MM.1S (cell line): ENCODE data around the gene KIRREL1.

Source experiments
- DNase-seq: peaks from one replicate; pipeline ENCODE4 v3.0.0-alpha.2; 2015
- H2AFZ ChIP-seq: fragments of 300-600 bp; sonication (generic); 2 replicates; pipeline ENCODE4 v1.6.0; 2016; ENCODE audit warnings: antibody characterized with exemption, low read length
- H3F3A ChIP-seq: fragments of 300-600 bp; sonication (generic); 2 replicates; pipeline ENCODE4 v1.6.1; 2016; ENCODE audit warnings: mild to moderate bottlenecking, antibody characterized with exemption, low read length, moderate library complexity, mixed read lengths; ENCODE audit not compliant: insufficient read depth
- H3K27ac ChIP-seq: fragments of 300-600 bp; sonication (generic); 2 replicates; pipeline ENCODE4 v1.5.1; 2016; ENCODE audit warnings: mild to moderate bottlenecking, low read length
- H3K27me3 ChIP-seq: fragments of 300-600 bp; sonication (generic); replicated peaks from 2 replicates; pipeline ENCODE4 v1.6.0; 2016; ENCODE audit warnings: low read length; ENCODE audit not compliant: insufficient read depth
- H3K36me3 ChIP-seq: fragments of 300-600 bp; sonication (generic); replicated peaks from 2 replicates; pipeline ENCODE4 v1.6.1; 2016; ENCODE audit warnings: mild to moderate bottlenecking, low read length, mixed read lengths; ENCODE audit not compliant: insufficient read depth
- H3K4me1 ChIP-seq: fragments of 300-600 bp; sonication (generic); 2 replicates; pipeline ENCODE4 v1.6.1; 2016; ENCODE audit warnings: low read length, mixed read lengths
- H3K4me2 ChIP-seq: fragments of 300-600 bp; sonication (generic); 2 replicates; pipeline ENCODE4 v1.6.0; 2016; ENCODE audit warnings: low read depth, low read length
- H3K4me3 ChIP-seq: fragments of 300-600 bp; sonication (generic); 2 replicates; pipeline ENCODE4 v1.5.1; 2016; ENCODE audit warnings: low read length, mixed read lengths
- H3K79me2 ChIP-seq: fragments of 300-600 bp; sonication (generic); 2 replicates; pipeline ENCODE4 v1.6.1; 2016; ENCODE audit warnings: mixed run types, low read length, mixed read lengths
- H3K9ac ChIP-seq: fragments of 300-600 bp; sonication (generic); 2 replicates; pipeline ENCODE4 v1.6.1; 2016; ENCODE audit warnings: low read length, mixed read lengths
- H3K9me2 ChIP-seq: fragments of 300-600 bp; sonication (generic); replicated peaks from 2 replicates; pipeline ENCODE4 v1.6.1; 2016; ENCODE audit warnings: mild to moderate bottlenecking, low read length, mixed read lengths; ENCODE audit not compliant: insufficient read depth
- H3K9me3 ChIP-seq: fragments of 300-600 bp; sonication (generic); replicated peaks from 2 replicates; pipeline ENCODE4 v1.6.1; 2016; ENCODE audit warnings: mild to moderate bottlenecking, low read length, mixed read lengths; ENCODE audit not compliant: insufficient read depth
- H4K20me1 ChIP-seq: fragments of 300-600 bp; sonication (generic); 2 replicates; pipeline ENCODE4 v1.6.1; 2016; ENCODE audit warnings: mild to moderate bottlenecking, low read length, moderate library complexity, mixed read lengths; ENCODE audit not compliant: insufficient read depth
- EZH2 ChIP-seq: fragments of 300-600 bp; sonication (generic); optimal IDR thresholded peaks from 2 replicates; pipeline ENCODE3; 2017; ENCODE audit warnings: low read depth, mild to moderate bottlenecking, antibody characterized with exemption, low read length, mixed read lengths
- EZH2phosphoT487 ChIP-seq: fragments of 300-600 bp; sonication (generic); IDR thresholded peaks from 2 replicates; pipeline ENCODE4 v1.6.1; 2018; ENCODE audit warnings: antibody characterized with exemption, low read length
- TF ChIP-seq, protein P1 (sequence below): fragments of 300-600 bp; sonication (generic); IDR thresholded peaks from 2 replicates; pipeline ENCODE4 v1.5.1; 2016; ENCODE audit warnings: antibody characterized with exemption, low read length, mixed read lengths

Gene KIRREL1

DNA sequence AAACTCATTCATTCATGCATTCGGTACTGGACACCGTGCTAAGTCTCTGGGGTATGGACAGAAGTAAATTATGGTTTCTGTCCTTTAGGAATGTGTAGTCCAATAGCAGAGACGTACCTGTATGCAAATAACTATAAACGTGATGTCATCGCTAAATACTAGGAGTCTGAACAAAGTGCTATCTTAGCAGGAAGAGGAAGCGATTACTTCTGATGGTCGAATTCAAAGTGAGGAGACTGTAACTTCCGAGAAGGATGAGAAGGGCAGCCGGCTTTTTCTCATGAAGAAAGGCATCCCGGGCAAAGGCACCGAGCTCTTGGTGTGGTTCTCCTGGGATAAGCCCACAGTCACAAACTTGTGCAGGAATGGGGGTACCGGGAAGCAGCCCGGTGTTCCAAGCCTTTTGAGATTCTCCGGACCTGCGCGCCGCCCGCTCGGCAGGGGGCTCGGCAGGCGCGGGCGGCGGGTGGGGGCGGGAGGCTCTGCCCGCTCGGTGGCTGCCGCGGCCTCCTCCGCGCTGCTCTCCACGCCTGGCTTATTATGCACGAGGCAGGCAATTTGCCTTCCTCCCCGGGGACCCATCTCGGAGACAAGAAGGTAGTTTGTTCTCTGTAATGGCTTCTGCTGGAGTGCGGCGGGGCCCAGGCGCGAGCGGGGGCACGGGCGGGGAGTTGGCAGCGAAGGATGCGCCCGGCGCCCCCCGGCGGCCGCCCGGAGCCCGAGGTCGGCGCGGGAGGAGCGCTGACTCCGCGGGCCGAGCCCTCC lies 119.7 kb downstream of the KIRREL1 start:
- H3K4me3 ChIP-seq: peak overlapping the region; percentile 43
- DNase-seq: peak; percentile 51
- no peaks in the 10 kb centered on the region for H3F3A ChIP-seq
- no peak overlapping the region for H3K9ac ChIP-seq
- no peaks in the 10 kb centered on the region for H3K9me2 ChIP-seq
- no peaks in the 10 kb centered on the region for H3K4me1 ChIP-seq
- no peaks in the 10 kb centered on the region for H3K9me3 ChIP-seq
- H4K20me1 ChIP-seq: no peaks in the 10 kb centered on the region
- H3K4me2 ChIP-seq: peak overlapping the region; percentile 58
- H3K27me3 ChIP-seq: peaks cover 33% of the 10 kb centered on the region
- no peak overlapping the region for H3K27ac ChIP-seq
- peak overlapping the region; percentile 15; the same call in 1 of the 2 replicates for H2AFZ ChIP-seq
- H3K36me3 ChIP-seq: no peaks in the 10 kb centered on the region
- H3K79me2 ChIP-seq: no peaks in the 10 kb centered on the region
- TF ChIP-seq EZH2phosphoT487: no peak
- TF ChIP-seq, protein P1, sequence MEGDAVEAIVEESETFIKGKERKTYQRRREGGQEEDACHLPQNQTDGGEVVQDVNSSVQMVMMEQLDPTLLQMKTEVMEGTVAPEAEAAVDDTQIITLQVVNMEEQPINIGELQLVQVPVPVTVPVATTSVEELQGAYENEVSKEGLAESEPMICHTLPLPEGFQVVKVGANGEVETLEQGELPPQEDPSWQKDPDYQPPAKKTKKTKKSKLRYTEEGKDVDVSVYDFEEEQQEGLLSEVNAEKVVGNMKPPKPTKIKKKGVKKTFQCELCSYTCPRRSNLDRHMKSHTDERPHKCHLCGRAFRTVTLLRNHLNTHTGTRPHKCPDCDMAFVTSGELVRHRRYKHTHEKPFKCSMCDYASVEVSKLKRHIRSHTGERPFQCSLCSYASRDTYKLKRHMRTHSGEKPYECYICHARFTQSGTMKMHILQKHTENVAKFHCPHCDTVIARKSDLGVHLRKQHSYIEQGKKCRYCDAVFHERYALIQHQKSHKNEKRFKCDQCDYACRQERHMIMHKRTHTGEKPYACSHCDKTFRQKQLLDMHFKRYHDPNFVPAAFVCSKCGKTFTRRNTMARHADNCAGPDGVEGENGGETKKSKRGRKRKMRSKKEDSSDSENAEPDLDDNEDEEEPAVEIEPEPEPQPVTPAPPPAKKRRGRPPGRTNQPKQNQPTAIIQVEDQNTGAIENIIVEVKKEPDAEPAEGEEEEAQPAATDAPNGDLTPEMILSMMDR: peak; percentile 62

DNA sequence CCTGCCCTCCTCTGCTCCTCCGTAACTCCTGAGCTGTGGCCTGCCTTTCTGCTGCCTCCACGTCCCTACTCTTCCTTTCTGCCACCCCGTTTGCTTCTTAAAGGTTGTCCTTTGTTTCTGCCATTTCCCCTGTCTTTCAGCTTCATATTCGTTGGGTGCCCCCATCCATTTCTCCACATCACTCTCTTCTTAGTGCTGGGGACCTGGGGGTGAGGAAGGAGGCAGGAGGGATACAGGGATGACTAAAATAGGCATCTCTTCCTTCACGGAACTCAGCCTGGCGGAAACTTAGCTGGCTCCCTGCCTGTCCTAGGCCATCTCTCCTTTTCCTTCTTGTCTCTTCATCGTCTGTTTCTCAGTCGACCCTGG lies 120.3 kb downstream of the KIRREL1 start:
- H3K79me2 ChIP-seq: no peaks in the 10 kb centered on the region
- no peak overlapping the region for H3K9ac ChIP-seq
- H3K27ac ChIP-seq: no peak overlapping the region
- no peaks in the 10 kb centered on the region for H3K36me3 ChIP-seq
- no peaks in the 10 kb centered on the region for H3K4me1 ChIP-seq
- no peak for DNase-seq
- TF ChIP-seq, protein P1: no peak
- TF ChIP-seq EZH2: no peak
- no peak for TF ChIP-seq EZH2phosphoT487
- no peaks in the 10 kb centered on the region for H3K9me2 ChIP-seq
- H4K20me1 ChIP-seq: no peaks in the 10 kb centered on the region
- no peaks in the 10 kb centered on the region for H3F3A ChIP-seq
- peak overlapping the region; percentile 43 for H3K4me3 ChIP-seq
- H3K4me2 ChIP-seq: peak overlapping the region; percentile 58
- H3K9me3 ChIP-seq: no peaks in the 10 kb centered on the region
- peaks cover 39% of the 10 kb centered on the region for H3K27me3 ChIP-seq
- H2AFZ ChIP-seq: no peak overlapping the region

DNA sequence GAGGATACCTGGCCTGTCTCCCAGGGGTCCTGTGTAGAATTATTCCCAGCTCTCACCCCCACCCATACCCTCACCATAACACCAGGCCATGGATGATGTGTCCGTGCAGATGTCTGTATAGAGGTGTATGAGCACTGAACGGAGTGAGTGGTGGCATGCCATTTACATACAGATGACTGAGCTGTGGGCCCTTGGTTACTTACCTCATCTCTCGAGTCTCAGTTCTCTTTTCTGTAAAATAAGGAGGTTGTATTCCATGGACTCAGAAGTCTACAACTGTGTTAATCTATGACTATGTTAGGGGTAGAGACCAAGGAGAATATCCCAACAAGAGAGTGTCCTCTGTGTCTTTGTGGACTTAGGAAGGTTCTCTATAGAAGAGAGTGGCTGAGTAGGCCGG lies 121.7 kb downstream of the KIRREL1 start:
- H3K4me2 ChIP-seq: no peak overlapping the region
- no peaks in the 10 kb centered on the region for H3F3A ChIP-seq
- peaks cover 51% of the 10 kb centered on the region for H3K27me3 ChIP-seq
- no peaks in the 10 kb centered on the region for H3K79me2 ChIP-seq
- H3K4me3 ChIP-seq: no peak overlapping the region
- no peaks in the 10 kb centered on the region for H4K20me1 ChIP-seq
- no peaks in the 10 kb centered on the region for H3K36me3 ChIP-seq
- no peaks in the 10 kb centered on the region for H3K4me1 ChIP-seq
- no peaks in the 10 kb centered on the region for H3K9me3 ChIP-seq
- H3K27ac ChIP-seq: no peak overlapping the region
- H3K9me2 ChIP-seq: no peaks in the 10 kb centered on the region
- TF ChIP-seq, protein P1: no peak
- no peak for TF ChIP-seq EZH2phosphoT487
- TF ChIP-seq EZH2: no peak
- no peak overlapping the region for H2AFZ ChIP-seq
- DNase-seq: no peak
- no peak overlapping the region for H3K9ac ChIP-seq
